NCI-H1436 (cell line): ENCODE results near the gene PRDM2.
"Not testable (repeated sequence)": the region's sequence is repeated elsewhere in the genome, so short reads cannot be mapped to it uniquely, and the experiment has no call there.

Experiments
- DNase-seq: peaks from one replicate; lab custom pipeline; 2025; lab: John Stamatoyannopoulos, UW

Gene PRDM2

DNA sequence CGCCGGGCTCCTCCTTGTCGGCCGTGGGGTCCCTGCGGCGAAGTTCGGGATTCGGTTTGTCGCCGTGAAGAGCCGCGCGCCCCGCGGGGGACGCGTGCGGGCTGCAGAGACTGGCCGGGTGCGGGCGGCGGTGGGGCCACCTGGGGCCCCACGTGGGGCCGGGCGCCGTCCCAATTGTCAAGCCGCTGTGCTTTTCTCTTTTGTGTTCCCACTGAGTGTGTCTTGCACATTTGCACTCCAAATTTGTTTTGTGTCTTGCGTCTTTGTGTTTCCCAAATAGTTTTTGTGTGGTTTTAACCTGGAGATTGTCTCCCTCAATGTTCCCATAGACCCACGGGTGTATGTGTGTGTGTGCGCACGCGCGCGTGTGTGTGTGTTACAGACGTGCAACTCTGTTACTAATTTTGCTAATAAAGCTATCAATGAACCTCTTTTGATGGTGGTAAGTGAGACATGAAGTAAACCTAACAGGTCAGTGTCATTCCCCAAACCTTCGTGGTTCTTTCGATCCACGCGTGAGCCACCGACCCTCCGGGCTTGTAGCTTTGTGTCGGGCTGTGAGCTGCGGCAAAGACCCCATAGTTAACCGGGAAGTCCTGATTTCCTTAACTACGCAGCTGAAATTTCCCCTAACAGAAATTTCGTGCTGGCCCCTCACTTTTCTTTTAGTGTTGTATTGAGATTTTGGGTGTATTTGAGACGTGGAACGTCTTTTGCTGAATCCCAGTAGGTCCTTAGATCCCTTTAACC is 708 bp downstream of the PRDM2 start:
- peak; percentile 11 for DNase-seq

DNA sequence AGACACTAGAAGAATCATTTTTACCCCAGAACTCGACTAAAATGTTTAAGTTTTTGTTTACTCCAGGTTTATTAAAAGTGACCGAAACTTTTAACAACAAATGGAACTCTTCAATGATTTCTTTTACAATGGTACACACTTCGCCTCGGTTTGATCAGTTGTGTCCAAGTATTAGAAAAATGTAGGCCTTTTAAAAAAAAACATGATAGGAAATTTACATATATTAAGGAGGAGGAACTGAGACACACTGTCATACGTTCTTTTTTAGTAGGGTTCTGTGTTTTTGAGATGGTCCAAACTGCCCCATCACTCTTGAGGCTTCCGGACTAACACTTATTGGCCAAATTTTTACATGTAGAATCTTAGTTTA is 1.3 kb downstream of the PRDM2 start:
- DNase-seq, result no peak

DNA sequence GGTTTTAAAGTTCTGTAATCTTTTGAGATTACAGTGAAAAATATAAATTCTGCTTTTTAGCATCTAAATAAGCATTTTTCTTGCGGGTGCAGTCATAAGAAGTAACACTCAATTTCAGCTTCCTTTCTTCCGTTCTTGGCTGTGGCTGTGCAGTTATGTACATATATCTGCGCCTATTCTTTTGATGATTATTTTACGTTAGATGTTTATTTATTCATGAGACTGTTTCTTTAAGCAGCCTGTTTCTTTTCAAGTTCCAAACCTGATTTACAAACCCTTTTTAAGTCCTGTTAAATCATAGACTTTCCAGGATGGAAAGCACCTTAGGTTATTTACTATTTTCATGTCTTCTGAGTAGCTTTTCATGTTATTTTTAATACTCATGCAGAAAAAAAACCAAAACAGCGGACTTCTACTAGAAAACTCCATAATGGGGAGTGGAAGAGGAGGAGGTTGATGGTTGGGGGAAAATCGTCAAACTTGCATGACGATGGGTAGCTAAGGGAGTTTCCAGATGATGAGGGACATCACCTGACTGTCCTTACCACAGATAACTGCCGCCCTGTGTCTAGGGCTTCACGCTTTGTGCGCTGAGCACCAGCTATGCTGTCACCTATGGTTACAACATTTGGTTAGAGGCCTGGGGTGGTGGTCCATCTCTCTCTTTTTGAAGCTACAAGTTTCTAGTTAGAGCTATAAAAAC is 2.6 kb downstream of the PRDM2 start:
- DNase-seq, result no peak

DNA sequence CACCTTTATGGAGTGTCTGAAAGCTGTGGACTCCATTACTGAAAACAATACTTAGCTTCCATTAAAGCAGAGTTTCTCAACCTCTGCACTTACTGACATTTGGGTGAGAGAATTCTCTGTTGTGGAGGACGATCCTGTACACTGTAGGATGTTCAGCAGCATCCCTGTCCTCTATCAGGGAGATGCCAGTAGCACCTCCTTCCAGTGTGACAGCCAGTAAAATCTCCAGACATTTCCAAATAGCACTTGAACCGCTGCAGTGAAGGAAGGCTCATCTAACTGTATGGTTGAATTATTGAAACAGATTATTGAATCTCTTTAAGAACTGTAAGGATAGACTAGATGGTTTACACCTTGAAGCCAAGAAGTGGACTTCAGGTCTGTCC is 3.1 kb downstream of the PRDM2 start:
- no peak for DNase-seq

DNA sequence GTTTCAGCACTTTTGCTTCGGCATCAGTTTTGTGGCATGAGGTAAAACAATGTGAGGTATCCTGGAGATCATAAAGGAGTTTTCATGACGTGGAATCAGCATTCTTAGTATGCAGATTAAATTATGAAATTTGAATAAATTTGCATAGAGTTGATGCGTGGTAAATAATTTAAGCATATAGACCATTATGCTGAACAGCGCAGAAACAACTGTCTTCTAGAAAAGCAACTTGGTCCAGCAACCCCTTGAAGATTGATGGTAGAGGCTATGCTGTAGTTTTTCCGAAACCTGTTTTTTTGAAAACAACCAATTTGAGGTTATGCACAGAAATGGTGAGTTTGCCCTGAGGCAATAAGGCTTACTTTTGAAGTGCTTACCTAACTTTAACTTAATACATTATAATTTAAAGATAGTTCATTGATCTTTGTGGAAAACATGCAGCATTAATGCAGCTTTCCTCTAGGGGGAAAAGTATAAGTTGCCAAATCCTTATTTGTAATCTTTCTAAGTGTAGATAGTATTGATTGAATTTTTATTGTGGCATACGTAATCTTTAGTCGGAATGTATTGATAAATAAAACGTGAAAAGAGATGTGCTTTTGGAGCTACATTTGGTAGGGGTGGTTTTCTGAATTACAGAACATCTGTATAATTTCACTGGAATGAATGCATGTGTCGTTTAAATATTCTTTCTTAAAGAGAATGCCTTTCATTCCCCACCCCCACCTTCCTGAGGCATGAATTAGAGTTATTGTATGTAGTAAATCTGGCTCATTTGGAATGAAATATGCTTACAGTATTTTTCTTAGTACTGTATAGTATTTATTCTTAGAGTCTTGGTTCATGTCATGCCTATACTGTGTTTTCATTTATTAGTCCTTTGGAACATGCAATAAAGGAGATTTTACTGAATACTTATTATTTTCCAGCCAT is 3.8 kb downstream of the PRDM2 start:
- no peak for DNase-seq

DNA sequence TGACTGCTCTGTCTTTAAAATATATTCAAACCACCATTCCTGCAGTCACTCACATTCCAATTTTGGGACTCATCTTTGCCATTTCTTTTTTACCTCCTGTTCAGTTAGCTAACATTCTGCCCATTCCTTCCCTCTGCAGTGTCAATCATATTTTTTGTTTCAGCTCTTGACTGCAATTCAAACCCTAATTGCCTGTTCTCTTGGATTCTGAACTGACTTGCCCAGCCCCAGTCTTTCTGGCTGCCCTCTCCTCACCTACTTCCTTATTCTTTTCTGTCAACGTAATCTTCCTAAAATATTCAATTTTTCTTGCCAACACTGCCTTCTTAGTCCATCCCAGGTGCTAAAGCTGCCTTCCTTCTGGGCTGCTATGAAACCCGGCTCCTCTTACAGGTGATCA is 6.1 kb downstream of the PRDM2 start:
- DNase-seq, result no peak

DNA sequence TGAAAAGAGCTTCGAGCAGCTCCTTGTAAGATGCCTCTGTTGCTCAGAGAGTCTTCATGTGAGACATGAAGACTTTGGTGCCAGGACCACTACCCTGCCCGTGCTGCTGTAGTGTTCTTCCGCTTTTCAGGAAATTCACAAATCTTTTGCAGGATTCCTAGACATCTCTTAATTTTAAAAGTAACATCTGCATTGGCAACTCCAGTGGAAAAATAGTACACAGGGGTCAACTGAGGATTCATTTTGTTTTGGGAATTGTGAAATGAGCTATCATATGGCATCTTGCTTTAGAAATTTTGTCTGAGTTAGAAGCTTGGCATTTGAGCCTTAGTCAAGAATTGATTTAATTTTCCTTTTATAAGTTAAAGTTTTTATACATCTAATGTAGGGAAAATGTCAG is 7.2 kb downstream of the PRDM2 start:
- DNase-seq, result no peak

DNA sequence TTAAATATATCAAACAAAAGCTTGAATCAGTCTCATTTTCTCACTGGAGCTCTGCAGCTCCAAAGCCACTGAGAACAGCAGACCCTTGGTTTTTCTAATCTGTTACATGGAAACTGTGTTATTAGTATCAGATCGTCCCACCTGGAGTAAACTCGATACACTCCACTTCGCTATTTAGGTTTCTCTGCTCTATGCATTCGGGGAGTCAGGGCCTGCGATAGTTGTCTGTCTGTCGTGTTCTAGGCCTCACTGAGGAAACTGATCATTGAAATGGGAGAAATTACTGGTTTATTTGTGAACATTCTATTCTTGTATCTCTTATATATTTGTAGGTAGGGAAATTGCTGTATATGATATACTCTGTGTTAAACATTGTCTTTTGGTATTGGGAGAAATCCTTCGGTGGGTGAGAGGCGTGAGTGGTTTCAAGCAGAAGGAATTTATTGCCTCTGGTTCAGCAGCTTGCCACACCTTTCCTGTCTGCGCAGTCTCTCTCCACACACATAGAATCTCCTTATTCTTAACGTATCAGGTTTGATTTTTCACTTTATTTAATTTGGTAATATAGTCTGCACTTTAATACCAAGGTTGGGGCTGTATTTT is 8.5 kb downstream of the PRDM2 start:
- no peak for DNase-seq

DNA sequence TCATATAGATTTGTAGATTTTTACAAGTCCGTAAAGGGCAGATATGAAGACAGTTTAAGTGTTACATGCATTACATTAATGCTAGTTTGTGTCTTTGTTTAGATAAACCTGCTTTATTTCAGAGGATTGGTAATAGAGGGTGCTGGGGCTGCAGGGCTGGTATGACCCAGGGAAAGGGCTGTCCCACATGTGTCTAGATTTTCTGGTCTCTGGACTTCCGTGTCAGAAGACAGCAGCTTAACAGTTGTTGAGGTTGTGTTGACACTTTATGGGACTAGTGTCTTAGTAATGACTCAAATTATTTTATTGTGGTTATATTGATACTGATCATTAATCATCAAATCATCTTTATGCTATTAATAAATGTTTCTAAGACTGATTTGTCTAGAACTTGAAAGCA is 10.1 kb downstream of the PRDM2 start:
- no peak for DNase-seq

DNA sequence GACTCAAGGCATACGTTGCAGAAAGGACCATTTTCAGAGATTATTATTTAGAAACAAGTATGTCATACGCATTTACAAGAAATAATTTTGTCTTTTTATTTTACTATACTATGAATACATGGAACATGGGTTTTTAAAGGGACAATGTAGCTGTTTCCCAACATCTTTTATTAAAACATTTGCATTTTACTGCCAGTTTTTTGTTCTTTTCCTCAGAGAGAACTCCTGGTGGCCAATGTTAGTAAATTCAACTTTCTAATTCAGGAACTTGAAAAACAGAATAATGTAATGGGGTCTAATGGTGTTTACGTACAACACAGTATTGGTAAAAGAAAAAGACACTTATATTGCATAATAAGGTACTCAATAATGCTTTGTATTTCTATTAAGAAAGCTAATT is 14.9 kb downstream of the PRDM2 start:
- no peak for DNase-seq

DNA sequence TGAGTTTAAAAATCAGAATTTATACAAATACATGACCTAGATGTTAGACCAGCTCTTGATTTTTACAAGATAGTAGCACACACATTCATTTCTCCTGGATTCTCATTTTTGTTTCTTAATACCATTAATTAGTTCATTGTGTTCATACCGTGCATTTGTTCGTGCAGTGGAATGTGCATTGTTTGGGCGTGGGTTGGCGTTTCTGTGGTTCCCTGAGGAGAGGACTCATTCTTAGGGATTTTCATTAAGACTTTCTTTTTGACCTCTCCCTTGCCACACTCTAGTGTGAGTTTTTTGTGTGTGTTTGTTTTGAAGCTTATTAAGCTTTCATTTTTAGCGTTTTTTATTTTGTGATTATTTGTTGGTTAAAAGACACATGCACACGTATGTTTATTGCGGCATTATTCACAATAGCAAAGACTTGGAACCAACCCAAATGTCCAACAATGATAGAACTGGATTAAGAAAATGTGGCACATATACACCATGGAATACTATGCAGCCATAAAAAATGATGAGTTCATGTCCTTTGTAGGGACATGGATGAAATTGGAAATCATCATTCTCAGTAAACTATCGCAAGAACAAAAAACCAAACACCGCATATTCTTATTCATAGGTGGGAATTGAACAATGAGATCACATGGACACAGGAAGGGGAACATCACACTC is 15.8 kb downstream of the PRDM2 start:
- DNase-seq, result not testable (repeated sequence)

DNA sequence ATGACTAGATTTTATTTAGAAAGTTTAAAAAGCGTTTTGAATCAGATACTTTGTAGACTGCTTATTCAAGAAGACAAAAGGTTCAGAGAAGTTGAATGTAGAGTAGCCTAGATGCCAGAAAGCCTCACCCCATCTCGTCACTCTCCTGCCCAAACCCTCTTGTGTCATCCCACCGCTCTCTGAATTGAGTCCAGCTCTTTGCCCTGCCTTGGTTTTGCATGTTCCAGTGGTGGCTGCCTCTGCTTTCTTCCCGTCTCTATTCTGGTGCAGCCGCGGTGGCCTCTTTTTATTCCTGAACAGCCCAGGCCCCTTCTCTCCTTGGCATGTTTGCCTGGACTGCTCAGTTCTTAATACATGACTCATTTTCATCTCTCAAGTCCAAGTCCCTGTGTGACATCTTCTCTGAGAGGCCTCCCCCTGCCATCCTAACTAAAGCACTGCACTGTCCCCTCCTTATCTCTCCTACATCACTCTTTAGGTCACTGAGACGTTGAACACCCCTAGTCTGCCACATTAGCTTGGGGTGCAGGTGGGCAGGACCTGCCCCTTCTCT is 22.9 kb downstream of the PRDM2 start:
- no peak for DNase-seq

DNA sequence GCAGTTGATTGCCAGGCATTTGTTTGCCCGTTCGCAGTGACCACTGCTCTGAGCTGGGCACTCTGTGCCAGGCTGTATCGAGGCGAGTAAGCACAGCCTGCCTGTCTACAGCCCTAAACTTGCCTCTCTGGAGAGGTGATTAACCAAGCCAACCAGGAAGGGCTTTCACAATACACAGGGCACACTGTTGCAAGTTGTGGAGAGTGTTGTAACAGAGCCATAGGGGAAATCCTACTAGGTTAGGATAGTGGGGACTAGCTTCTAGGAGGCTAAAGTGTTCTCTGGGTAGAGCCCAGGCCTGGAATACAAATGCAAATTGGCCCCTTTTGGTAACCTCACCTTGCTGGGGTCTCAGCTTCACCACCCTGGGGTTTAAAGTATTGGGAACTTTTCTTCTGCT is 23.8 kb downstream of the PRDM2 start:
- no peak for DNase-seq

DNA sequence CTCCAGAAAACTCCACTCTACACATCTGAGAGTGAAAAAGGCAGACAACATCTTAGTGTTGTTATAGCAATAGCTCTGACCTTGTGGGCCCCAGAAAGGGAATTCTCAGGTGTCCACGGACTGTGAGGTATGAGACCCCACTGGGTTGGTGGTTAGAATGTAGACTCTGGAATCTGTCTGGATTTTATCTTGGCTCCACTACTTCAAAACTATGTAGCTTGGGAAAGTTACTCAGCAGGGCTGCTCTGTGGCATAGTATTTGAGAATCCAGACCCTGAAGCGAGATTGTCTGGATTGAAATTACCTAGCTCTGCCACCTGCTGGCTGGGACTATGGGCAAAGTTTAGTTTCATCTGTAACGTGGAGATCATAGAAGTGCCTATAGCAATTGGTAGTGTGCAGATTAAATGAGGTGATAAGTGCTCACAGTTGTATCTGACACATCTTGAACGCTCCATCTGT is 25.8 kb downstream of the PRDM2 start:
- no peak for DNase-seq

DNA sequence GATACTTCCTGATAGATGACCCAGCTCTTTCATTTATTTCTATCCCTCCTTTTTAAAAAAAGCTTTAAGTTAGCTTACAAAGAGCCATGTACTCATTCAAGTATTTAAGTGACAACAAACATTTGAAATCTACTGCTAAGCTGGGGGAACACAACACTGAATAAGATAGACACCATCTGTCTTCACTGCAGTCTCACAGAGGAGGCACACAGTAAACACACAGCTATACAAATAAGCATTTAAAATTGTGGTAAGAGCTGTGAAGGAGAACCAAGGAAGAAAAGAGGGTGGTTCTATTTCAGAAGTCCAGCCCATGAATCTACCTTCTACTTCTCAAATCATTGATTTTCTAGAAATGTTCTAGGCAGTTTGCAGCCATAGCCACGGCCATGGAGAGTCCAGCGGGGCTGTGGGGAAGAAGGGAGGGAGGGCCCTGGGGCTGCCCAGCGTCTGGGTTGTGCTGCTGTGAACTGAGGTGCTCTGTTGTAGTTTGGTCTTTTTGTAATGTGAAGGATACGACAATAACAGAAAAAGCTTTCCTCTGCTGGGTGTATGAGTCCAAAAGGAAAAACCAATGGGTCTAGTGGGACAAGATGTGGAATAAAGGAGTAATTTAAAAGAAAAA is 28.2 kb downstream of the PRDM2 start:
- DNase-seq, result no peak

DNA sequence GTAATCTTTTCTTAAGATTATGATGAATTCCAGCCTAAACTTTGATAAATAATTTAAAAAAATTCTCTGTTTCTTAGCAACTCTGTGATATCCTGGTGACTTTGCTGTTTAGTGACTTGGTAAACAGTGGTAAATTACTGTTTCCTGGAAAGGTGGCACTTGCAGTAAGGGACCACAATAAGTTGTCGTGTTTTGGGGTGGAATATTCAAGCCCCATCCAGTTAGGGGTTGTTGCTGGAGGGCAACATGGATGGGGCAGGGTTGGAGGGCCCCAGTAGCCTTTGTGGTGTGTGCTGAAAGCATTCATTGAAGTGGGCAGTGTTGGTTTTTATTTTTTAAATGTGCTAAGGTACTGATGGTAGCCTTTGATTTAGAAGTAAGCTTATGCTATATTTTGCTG is 30.3 kb downstream of the PRDM2 start:
- no peak for DNase-seq

DNA sequence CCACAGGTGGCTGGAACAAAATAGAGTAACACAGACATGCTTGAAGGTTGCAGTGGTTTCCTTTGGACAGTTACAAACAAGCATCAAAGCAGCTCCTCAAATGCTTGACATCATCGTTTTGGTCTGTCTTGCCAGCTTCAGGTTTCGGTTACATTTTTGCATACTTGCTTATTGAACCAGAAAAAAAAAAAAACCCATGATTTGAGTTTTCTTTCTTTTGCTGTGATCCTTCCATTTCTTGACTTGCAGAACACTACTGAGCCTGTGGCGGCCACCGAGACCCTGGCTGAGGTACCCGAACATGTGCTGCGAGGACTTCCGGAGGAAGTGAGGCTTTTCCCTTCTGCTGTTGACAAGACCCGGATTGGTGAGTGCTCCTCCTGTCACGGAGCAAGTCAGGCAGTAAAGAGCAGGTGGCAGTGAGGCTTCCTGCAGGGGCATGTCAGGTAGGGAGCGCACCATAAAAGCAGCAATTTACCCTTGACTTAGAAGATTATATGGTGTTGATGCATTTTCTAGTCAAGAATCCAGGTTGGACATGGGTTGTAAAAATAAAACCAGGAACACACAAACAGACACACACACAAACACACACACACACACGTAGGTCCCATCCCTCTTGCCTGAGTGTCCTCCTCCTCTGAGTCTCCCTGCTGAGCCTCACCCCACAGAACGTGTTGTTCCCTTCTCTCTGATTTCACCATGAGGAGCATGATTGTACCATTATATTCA is 30.9 kb downstream of the PRDM2 start:
- no peak for DNase-seq

DNA sequence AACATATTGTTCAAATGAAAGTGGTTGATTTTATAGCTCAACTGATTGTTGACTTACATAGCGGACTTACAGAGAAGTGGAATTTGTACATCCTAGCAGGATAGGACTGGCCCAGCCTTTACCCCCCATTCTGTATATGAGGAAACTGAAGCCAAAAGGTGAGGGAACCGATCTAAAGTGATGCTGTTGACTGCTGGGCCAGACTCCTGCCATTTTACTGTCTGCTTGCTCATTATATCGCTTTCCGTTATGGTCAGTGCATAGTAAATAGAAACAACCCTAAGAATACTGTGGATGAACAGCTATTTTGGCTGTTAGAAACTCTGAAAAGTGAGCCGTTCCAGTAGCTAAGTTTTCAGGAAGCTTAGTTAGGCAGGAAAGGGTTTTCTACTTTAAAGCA is 31.9 kb downstream of the PRDM2 start:
- no peak for DNase-seq

DNA sequence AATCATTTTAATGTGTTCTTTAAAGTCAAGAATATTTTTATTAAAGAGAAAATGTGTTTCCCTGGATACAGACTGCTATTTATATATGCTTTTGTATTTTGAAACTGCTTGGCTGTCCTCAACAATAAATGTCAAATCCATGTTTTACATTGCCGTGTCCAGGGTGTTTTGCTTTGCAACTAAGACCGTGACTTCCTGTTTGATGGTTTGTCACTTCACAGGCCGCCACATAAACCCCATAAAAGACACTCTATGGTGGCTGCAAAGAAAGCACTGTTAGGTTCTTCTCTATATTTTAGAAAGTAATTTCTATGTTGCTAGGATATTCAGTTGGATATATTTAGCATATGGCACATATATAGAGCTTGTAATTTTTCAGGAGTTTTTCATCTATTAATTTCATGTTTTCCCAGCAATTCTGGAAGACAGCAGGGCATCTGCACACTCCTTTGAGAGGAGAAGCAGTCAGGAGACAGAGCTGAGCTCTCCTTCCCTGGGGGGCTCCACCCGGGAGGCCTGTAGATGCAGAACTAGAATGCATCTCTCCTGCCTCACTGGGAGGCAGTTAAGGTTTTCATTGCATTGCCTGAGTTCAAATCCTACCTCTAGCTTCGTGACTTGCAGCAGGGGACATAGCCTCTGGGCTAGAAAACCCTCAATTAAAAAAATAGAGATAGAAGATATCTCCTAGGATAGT is 33.1 kb downstream of the PRDM2 start:
- no peak for DNase-seq

DNA sequence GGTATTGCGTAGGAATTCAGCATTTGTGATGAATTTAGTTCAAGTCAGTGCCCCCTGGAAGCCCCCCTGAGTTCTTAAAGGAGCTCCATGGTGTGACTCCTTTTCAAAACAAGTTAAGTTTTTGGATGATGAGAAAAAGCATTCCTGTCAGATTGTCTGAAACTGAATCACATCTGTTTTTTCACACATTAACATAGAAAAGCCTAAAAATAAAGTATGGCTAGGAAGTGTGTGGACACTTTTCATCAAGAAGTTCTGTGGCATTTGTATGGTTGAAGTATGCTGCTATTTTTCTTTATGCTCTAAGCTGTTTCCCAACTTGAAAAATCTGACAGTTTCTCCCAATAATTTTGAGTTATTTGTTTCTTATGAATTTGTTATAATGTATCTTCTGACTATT is 33.7 kb downstream of the PRDM2 start:
- no peak for DNase-seq
